Cardiac septum (tissue), 1 donor: ENCODE data around the gene UBE2E2. TPM values are rescaled to one million over a fixed set of nuclear protein-coding genes. Genes with fewer than 3 reads are reported as not detected.

Experiments
- DNase-seq: peaks from one replicate; pipeline ENCODE4 v3.0.0-alpha.2; 2020; ENCODE audit warnings: low spot score
- intact Hi-C: fragments of 100-400 bp; cut with DNase I; formaldehyde crosslinking; loops from one replicate; pipeline ENCODE4 v1.14.0; 2022
- total RNA-seq: library from RNA; stranded (reverse); fragmentation: NEBNext Ultra II Directional; extraction: Animal tissue kit (Norgen Biotek cat#: 25700); gene quantifications from one replicate; pipeline ENCODE4 v1.2.1, GENCODE V29; 2021
- donor health status: DM: no; HTN: no; CAD: no.

UBE2E2 gene
- total RNA-seq, 1 donor from 2014 or later, result 48.1 TPM

DNA sequence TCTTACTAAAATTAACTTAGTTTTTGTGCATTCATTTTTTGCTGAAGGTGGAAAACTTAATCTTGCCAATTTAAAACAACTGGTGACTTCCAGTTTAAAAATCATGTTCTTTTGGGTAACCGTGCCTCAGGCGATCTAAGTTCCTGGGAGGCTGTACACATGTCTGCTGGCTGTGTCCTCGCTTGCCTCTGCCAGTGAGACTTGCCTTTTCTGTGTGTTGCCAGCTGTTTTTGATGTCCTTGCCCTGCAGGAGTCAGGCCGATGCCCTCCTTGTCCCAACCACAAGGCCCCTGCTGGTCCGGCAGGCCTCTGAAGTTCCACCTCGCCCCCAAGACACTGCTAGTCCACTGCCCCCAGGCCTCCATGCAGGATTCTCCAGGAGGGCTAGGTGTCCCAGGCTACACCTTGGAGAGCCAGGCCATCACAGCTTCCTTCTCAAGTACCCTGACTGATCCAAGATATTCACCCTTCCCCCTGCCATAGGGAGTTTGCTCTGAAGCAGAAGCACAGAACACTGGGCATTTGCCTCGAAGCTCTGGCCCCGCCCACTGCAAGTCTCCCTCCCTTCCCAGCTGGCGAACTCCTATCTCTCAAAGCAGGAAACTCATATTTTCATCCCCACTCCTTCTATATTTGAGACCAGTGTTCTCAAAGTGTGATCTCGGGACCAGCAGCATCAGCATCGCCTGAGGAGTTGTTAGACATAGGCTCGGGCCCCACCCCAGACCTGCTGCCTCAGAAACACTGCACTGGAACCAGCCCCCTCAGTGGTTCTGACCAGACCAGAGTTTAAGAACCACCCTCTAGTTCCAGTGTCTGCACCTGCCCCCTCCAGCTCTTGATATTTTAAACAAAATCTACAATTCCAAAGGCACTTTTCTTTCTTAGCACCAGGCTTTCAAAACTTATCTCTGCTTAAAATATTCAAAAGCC, 416.8 kb downstream of the UBE2E2 start:
- no peak for DNase-seq
- intact Hi-C loops, result no loop called here

DNA sequence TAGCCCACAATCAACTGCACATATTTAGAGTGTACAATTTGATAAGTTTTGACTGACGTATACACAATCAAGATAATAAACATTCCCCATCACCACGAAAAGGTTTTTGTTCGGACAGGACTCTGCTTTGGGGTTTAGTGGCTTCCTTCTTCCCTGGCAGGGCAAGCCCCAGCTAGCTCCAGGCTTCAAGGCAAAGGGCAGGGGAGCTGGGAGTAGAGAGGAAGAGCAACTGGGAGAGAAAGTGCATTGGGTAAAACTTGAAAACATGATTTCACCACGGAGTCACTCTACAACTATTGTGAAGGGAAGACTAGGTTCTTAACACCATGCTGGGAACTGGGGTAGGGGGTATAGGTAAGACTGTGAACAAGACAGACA, 417.5 kb downstream of the UBE2E2 start:
- intact Hi-C loops, result no loop called here
- no peak for DNase-seq

DNA sequence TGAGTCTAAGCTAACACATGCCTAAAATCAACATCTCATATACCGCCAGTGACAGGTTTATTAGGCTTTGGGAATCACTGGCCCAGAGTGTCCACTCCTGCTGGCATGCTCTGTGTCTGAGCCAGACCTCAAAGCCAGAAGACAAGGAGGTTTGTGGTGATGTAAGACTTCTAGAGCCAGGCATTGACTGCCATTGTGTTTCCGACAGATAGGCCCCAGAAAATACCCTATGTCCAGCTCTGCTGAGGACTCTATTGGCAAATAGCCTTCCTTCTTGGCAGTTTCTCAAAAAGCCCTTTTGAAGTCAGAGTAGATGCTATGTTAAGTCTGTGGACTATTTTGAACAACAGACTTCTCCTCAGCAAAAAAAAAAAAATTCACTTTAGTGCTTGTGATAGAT, 420.7 kb downstream of the UBE2E2 start:
- intact Hi-C loops, result no loop called here

DNA sequence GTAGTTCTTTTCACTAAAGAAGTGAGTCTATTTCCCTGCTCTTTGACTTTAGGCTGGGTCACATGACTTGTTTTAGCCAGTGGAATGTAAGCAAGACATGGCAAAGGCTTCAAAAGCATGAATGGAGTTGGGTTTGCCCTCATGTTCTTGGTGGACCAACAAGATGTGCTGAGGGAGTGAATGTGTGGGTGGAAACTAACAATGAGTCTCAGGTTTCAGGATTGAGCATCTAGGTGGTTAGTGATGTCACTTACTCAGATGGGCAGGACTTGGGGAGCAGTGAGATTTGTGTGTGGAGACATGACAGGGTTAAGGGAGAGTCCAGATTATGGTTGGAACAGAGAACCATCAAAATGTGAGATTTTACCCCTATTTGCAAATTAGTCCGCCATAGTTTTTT, 421.2 kb downstream of the UBE2E2 start:
- DNase-seq, result no peak
- intact Hi-C loops, result no loop called here

More for the DNA sequence above, 420.7 kb downstream of the UBE2E2 start:
- no peak for DNase-seq

DNA sequence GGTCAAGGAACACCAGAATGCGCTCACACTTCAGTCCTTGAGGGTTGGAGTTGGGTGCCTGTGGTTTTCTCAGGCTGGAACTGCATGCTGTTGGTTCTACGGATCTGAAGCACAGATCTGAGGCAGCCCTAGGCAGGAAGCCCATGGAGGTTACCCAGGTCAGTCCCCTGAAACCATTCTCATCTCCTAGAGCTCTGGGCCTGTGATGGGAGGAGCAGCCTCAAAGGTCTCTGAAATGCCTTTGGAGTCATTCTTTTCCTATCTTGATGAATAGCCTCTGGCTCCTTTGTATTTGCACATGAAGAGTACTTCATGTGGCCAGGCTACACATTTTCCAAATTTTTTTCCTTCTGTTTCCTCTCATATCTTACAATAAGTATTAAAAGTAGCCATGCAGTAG, 423.3 kb downstream of the UBE2E2 start:
- intact Hi-C loops, result no loop called here
- no peak for DNase-seq

DNA sequence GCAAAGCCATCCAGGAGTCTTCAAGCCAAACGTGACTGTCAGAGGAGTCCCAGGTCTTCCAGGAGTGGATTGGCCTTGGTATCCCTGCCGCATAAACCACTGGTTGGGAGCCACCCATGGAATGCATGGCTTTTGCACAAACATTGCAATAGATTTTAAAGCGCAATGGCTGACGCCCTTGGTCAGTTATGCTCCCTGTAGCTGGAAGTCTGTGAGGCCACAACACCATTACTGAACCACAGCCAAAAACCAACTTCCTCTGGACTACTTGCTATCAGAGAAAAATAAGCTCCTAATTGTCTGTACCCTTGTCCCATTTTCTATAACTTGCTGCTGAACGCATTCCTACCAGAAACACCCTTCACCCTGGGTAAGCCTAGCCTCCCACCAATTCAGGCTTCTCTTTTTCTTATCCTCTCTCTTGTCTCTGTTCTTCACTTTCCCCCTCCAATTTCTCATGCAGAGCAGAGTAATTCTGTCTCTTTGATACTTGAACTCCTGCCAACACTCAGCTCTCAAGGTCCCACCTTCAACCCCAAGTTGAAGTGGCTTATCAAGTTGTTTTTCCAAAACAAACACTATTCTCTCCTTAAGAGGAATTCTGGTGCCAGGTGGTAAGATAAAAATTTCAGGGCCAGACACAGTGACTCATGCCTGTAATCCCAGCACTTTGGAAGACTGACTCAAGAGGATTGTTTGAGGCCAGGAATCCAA, 426.2 kb downstream of the UBE2E2 start:
- intact Hi-C loops, result no loop called here
- no peak for DNase-seq

DNA sequence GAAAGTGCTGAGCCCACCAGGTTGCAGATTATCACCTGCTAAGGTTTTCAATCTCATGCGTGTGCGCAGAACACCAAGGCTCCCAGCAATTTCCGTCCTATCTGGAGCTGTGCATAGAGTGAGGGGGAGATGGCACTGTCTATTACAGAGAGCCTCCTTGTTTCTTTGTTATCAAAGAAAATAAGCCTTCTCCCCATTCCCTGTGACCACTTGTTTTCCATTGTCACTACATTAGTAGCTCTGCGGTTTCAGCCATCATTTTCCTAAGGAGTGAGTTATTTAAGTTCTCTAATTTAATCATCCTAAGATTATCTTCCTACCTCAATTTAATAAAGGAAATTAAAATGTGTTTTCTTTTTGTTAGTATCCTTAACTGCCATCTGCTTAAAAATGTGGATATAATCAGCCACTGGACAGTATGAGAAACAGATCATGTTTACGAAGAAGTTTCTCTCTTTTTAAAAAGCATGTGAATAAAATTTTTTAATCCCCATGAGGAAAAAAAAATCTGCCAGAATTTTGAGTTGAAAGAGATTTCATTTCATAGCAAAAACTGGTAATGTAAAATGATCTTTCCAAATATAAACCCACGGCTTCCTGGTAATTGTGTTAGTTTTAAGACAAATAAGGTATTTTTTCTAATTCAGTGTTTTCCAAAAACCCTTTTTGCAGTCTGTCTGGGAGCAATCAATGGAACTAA, 430.3 kb downstream of the UBE2E2 start:
- DNase-seq, result no peak

DNA sequence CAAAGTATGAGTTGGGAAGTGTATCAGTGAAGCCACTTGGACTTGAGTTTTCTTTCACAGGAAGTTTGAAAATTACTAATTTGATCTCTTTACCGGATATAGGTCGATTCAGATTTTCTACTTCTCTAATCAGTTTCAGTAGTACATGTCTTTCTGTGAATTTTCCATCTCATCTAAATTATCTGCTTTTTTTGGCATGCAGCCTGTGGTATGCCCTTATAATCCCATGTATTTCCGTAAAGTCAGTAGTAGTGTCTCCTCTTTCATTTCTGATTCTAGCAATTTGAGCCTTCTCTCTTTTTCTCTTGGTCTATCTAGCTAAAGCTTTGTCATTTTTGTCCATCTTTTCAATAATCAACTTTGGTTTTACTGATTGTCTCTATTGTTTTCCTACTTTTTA, 434.2 kb downstream of the UBE2E2 start:
- no peak for DNase-seq
- intact Hi-C loops, result no loop called here

More for the DNA sequence above, 430.3 kb downstream of the UBE2E2 start:
- intact Hi-C loops, result no loop called here

DNA sequence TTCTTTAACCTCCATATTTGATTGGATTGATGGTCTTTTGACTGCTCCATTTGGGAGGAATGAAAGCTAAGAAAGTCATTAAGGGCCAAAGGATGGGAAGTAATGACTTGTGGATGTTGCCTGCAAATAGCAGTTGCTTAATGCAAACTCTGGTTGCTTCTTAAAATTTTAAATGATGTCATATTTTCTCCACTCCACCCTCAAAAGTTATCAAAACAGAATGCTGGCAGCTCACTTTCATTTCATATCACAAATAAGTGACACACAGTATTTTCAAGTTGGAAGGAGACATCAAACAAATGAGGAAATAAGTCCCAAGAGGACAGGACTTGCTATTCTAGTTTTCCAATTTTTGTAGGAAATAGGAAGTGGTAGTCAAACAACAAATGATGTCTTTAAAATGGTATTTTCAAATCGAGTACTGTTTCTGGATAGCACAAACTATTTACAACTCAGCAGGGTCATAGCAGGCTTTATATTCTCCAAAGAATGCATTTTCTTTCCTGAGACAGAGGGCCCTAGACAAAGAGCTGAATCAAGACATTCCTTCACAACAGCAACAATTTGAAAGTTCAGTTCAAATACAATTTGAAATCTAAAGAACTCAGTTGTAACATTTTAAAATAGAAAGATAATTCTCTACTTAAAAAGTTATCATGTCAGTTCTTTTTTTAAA, 437.5 kb downstream of the UBE2E2 start:
- intact Hi-C loops, result no loop called here
- no peak for DNase-seq
